ENCODE measurements around the gene GMPPB.

GRCh38 chr3:49727154-49727923 is 3.6 kb upstream of the GMPPB start:
- no peak for TF ChIP-seq CTCF (conservative IDR thresholded peaks at IDR 0.05 in 1 of 2, IDR thresholded peaks at IDR 0.05 in 1 of 2; ENCODE audit: extremely low read depth in 1 of 2, insufficient read depth in 1 of 2, low read depth in 1 of 2, low read length in 2 of 2)
- TF ChIP-seq EZH2 (IDR thresholded peaks at IDR 0.05; ENCODE audit: borderline replicate concordance, low read length): no peak
